RCC 7860 (cell line): Measurements from ENCODE around the gene EGFR.

Experiments
- DNase-seq: peaks from one replicate; pipeline ENCODE4 v3.0.0-alpha.2; 2015; ENCODE audit warnings: low spot score
- FAIRE-seq: peaks from 2 replicates; lab custom pipeline; 2012; peaks lifted over from hg19 to GRCh38; lab: Jason Lieb, UNC

The EGFR gene

GRCh38 chr7:55119571-55119970 is 100.8 kb downstream of the EGFR start:
- DNase-seq (no peak), FAIRE-seq (no peak)

GRCh38 chr7:55120074-55120473 is 101.3 kb downstream of the EGFR start:
- FAIRE-seq, result no peak
- no peak for DNase-seq

- FAIRE-seq (no peak), DNase-seq (no peak)
Observed at GRCh38 chr7:55120501-55121198, 101.8 kb downstream of the EGFR start.

- FAIRE-seq (no peak), DNase-seq (no peak)
Observed at GRCh38 chr7:55121249-55121648, 102.4 kb downstream of the EGFR start.

GRCh38 chr7:55122263-55122662 is 103.4 kb downstream of the EGFR start:
- DNase-seq (no peak), FAIRE-seq (no peak)

- no peak for FAIRE-seq
- no peak for DNase-seq
Observed at GRCh38 chr7:55124989-55125875, 106.4 kb downstream of the EGFR start.

GRCh38 chr7:55127135-55127551 is 108.3 kb downstream of the EGFR start:
- DNase-seq (no peak), FAIRE-seq (no peak)

GRCh38 chr7:55127622-55128081 is 108.8 kb downstream of the EGFR start:
- DNase-seq (no peak), FAIRE-seq (no peak)

- peak; percentile 69 for FAIRE-seq
- DNase-seq, result no peak
Observed at GRCh38 chr7:55128693-55129394, 110.0 kb downstream of the EGFR start.

GRCh38 chr7:55129541-55130394 is 111.0 kb downstream of the EGFR start:
- FAIRE-seq (peak; percentile 83), DNase-seq (peak; percentile 57)

- peak; percentile 93 for DNase-seq
- FAIRE-seq, result peak; percentile 93
Observed at GRCh38 chr7:55130395-55131141, 111.8 kb downstream of the EGFR start.

- no peak for DNase-seq
- FAIRE-seq, result no peak
Observed at GRCh38 chr7:55131142-55131929, 112.5 kb downstream of the EGFR start.

- DNase-seq (no peak), FAIRE-seq (no peak)
Observed at GRCh38 chr7:55132550-55132889, 113.7 kb downstream of the EGFR start.

GRCh38 chr7:55132890-55133551 is 114.2 kb downstream of the EGFR start:
- DNase-seq (peak; percentile 100), FAIRE-seq (peak; percentile 99)

GRCh38 chr7:55133630-55134358 is 115.0 kb downstream of the EGFR start:
- FAIRE-seq, result peak; percentile 98
- DNase-seq, result peak; percentile 100

GRCh38 chr7:55134359-55134725 is 115.5 kb downstream of the EGFR start:
- no peak for DNase-seq
- FAIRE-seq, result no peak

GRCh38 chr7:55134786-55135185 is 116.0 kb downstream of the EGFR start:
- DNase-seq (no peak), FAIRE-seq (no peak)

- DNase-seq (no peak), FAIRE-seq (peak; percentile 69)
Observed at GRCh38 chr7:55135462-55135861, 116.6 kb downstream of the EGFR start.
